MM.1S (cell line): Measurements from ENCODE around the gene TGFBI.
A peak's percentile ranks its signal among the peaks of the same experiment; 100 is the strongest.

Source experiments
- DNase-seq: peaks from one replicate; pipeline ENCODE4 v3.0.0-alpha.2; 2015
- H2AFZ ChIP-seq: fragments of 300-600 bp; sonication (generic); 2 replicates; pipeline ENCODE4 v1.6.0; 2016; ENCODE audit warnings: antibody characterized with exemption, low read length
- H3F3A ChIP-seq: fragments of 300-600 bp; sonication (generic); 2 replicates; pipeline ENCODE4 v1.6.1; 2016; ENCODE audit warnings: mild to moderate bottlenecking, antibody characterized with exemption, low read length, moderate library complexity, mixed read lengths; ENCODE audit not compliant: insufficient read depth
- H3K27ac ChIP-seq: fragments of 300-600 bp; sonication (generic); 2 replicates; pipeline ENCODE4 v1.5.1; 2016; ENCODE audit warnings: mild to moderate bottlenecking, low read length
- H3K27me3 ChIP-seq: fragments of 300-600 bp; sonication (generic); replicated peaks from 2 replicates; pipeline ENCODE4 v1.6.0; 2016; ENCODE audit warnings: low read length; ENCODE audit not compliant: insufficient read depth
- H3K36me3 ChIP-seq: fragments of 300-600 bp; sonication (generic); replicated peaks from 2 replicates; pipeline ENCODE4 v1.6.1; 2016; ENCODE audit warnings: mild to moderate bottlenecking, low read length, mixed read lengths; ENCODE audit not compliant: insufficient read depth
- H3K4me1 ChIP-seq: fragments of 300-600 bp; sonication (generic); 2 replicates; pipeline ENCODE4 v1.6.1; 2016; ENCODE audit warnings: low read length, mixed read lengths
- H3K4me2 ChIP-seq: fragments of 300-600 bp; sonication (generic); 2 replicates; pipeline ENCODE4 v1.6.0; 2016; ENCODE audit warnings: low read depth, low read length
- H3K4me3 ChIP-seq: fragments of 300-600 bp; sonication (generic); 2 replicates; pipeline ENCODE4 v1.5.1; 2016; ENCODE audit warnings: low read length, mixed read lengths
- H3K79me2 ChIP-seq: fragments of 300-600 bp; sonication (generic); 2 replicates; pipeline ENCODE4 v1.6.1; 2016; ENCODE audit warnings: mixed run types, low read length, mixed read lengths
- H3K9ac ChIP-seq: fragments of 300-600 bp; sonication (generic); 2 replicates; pipeline ENCODE4 v1.6.1; 2016; ENCODE audit warnings: low read length, mixed read lengths
- H3K9me2 ChIP-seq: fragments of 300-600 bp; sonication (generic); replicated peaks from 2 replicates; pipeline ENCODE4 v1.6.1; 2016; ENCODE audit warnings: mild to moderate bottlenecking, low read length, mixed read lengths; ENCODE audit not compliant: insufficient read depth
- H3K9me3 ChIP-seq: fragments of 300-600 bp; sonication (generic); replicated peaks from 2 replicates; pipeline ENCODE4 v1.6.1; 2016; ENCODE audit warnings: mild to moderate bottlenecking, low read length, mixed read lengths; ENCODE audit not compliant: insufficient read depth
- H4K20me1 ChIP-seq: fragments of 300-600 bp; sonication (generic); 2 replicates; pipeline ENCODE4 v1.6.1; 2016; ENCODE audit warnings: mild to moderate bottlenecking, low read length, moderate library complexity, mixed read lengths; ENCODE audit not compliant: insufficient read depth
- CTCF ChIP-seq: fragments of 300-600 bp; sonication (generic); IDR thresholded peaks from 2 replicates; pipeline ENCODE4 v1.5.1; 2016; ENCODE audit warnings: antibody characterized with exemption, low read length, mixed read lengths
- EZH2 ChIP-seq: fragments of 300-600 bp; sonication (generic); optimal IDR thresholded peaks from 2 replicates; pipeline ENCODE3; 2017; ENCODE audit warnings: low read depth, mild to moderate bottlenecking, antibody characterized with exemption, low read length, mixed read lengths
- EZH2phosphoT487 ChIP-seq: fragments of 300-600 bp; sonication (generic); IDR thresholded peaks from 2 replicates; pipeline ENCODE4 v1.6.1; 2018; ENCODE audit warnings: antibody characterized with exemption, low read length

The TGFBI gene

GRCh38 chr5:136076067-136076466 lies 47.3 kb downstream of the TGFBI start:
- Histone ChIP-seq H3K27ac (no peak overlapping the region), H3K36me3 (no peaks in the 10 kb centered on the region), H3K4me2 (no peak overlapping the region), H3K79me2 (no peaks in the 10 kb centered on the region), H2AFZ (no peak overlapping the region), H3K9me2 (no peaks in the 10 kb centered on the region), H3K4me3 (no peak overlapping the region), H4K20me1 (no peaks in the 10 kb centered on the region), H3K27me3 (no peaks in the 10 kb centered on the region), H3F3A (no peaks in the 10 kb centered on the region), H3K9ac (no peak overlapping the region), H3K4me1 (no peaks in the 10 kb centered on the region), H3K9me3 (no peaks in the 10 kb centered on the region)
- TF ChIP-seq CTCF (no peak), EZH2phosphoT487 (no peak), EZH2 (no peak)
- DNase-seq, result no peak

GRCh38 chr5:136076881-136077445 lies 48.2 kb downstream of the TGFBI start:
- Histone ChIP-seq H3K4me1 (no peaks in the 10 kb centered on the region), H3K9me3 (no peaks in the 10 kb centered on the region), H3K4me3 (no peak overlapping the region), H3F3A (no peaks in the 10 kb centered on the region), H3K79me2 (no peaks in the 10 kb centered on the region), H3K27me3 (no peaks in the 10 kb centered on the region), H3K36me3 (no peaks in the 10 kb centered on the region), H2AFZ (no peak overlapping the region), H3K27ac (no peak overlapping the region), H3K9me2 (no peaks in the 10 kb centered on the region), H3K9ac (no peak overlapping the region), H4K20me1 (no peaks in the 10 kb centered on the region), H3K4me2 (no peak overlapping the region)
- no peak for DNase-seq
- no peak for TF ChIP-seq EZH2phosphoT487
- TF ChIP-seq CTCF, result no peak
- no peak for TF ChIP-seq EZH2

- Histone ChIP-seq H3K79me2 (no peaks in the 10 kb centered on the region), H3K9ac (peak overlapping the region; percentile 34; the same call in 1 of the 2 replicates), H3K36me3 (no peaks in the 10 kb centered on the region), H3K9me3 (no peaks in the 10 kb centered on the region), H3K9me2 (no peaks in the 10 kb centered on the region), H3F3A (no peaks in the 10 kb centered on the region), H4K20me1 (no peaks in the 10 kb centered on the region), H3K4me1 (no peaks in the 10 kb centered on the region), H2AFZ (peak overlapping the region; percentile 49; the same call in 1 of the 2 replicates), H3K27ac (no peak overlapping the region), H3K4me3 (peak overlapping the region; percentile 59), H3K27me3 (no peaks in the 10 kb centered on the region), H3K4me2 (peak overlapping the region; percentile 71)
- no peak for DNase-seq
- TF ChIP-seq CTCF, result no peak
- TF ChIP-seq EZH2phosphoT487, result no peak
- no peak for TF ChIP-seq EZH2
These were observed 50.6 kb downstream of the TGFBI start for GRCh38 chr5:136079195-136079985.
